ENCODE measurements around the gene RBPJL.
A peak's percentile ranks its signal among the peaks of the same experiment; 100 is the strongest.

DNA sequence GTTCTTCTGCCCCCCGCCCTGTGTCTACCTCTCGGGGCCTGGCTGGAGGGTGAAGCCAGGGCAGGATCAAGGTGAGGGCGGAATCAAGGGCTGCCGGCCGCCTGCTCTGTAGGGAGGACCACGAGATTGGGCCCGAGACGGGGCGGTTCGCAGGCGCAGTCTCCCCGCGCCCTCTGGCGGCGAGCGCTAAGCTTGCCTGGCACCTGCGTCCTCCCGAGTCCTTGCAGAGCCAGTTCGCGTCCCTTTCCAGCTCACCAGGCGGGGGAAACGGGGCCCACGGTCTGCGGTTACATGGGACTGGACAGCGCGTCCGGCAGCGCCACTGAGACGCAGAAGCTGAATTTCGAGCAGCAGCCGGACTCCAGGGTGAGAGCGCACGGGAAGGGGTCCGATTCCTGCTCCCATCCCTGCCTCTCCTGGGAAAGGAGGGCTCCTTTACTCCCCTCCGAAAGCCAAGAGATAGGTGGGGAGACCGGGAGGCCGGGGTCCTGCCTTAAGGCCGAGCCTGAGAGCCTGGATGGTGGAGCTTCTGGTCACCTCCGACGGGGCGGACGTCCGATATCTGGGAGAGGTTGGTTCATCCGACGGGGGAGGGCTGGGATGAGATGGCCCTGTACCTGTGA lies 5.1 kb downstream of the RBPJL start:
- TF ChIP-seq, protein P1, sequence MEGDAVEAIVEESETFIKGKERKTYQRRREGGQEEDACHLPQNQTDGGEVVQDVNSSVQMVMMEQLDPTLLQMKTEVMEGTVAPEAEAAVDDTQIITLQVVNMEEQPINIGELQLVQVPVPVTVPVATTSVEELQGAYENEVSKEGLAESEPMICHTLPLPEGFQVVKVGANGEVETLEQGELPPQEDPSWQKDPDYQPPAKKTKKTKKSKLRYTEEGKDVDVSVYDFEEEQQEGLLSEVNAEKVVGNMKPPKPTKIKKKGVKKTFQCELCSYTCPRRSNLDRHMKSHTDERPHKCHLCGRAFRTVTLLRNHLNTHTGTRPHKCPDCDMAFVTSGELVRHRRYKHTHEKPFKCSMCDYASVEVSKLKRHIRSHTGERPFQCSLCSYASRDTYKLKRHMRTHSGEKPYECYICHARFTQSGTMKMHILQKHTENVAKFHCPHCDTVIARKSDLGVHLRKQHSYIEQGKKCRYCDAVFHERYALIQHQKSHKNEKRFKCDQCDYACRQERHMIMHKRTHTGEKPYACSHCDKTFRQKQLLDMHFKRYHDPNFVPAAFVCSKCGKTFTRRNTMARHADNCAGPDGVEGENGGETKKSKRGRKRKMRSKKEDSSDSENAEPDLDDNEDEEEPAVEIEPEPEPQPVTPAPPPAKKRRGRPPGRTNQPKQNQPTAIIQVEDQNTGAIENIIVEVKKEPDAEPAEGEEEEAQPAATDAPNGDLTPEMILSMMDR (conservative IDR thresholded peaks at IDR 0.05; ENCODE audit: low read depth, low read length), result peak; percentile 96
- no peak for TF ChIP-seq EZH2 (IDR thresholded peaks at IDR 0.05; ENCODE audit: borderline replicate concordance, low read depth, low read length, poor library complexity, severe bottlenecking)

All from A673 (cell line).